GM15510 (cell line): ENCODE measurements around the gene TRAPPC11.

Experiments
- POLR2A ChIP-seq: IDR thresholded peaks from 3 replicates; pipeline ENCODE4 v1.6.1; 2011; ENCODE audit warnings: borderline replicate concordance; ENCODE audit not compliant: insufficient read length; ENCODE audit errors: extremely low read depth

The TRAPPC11 gene

DNA sequence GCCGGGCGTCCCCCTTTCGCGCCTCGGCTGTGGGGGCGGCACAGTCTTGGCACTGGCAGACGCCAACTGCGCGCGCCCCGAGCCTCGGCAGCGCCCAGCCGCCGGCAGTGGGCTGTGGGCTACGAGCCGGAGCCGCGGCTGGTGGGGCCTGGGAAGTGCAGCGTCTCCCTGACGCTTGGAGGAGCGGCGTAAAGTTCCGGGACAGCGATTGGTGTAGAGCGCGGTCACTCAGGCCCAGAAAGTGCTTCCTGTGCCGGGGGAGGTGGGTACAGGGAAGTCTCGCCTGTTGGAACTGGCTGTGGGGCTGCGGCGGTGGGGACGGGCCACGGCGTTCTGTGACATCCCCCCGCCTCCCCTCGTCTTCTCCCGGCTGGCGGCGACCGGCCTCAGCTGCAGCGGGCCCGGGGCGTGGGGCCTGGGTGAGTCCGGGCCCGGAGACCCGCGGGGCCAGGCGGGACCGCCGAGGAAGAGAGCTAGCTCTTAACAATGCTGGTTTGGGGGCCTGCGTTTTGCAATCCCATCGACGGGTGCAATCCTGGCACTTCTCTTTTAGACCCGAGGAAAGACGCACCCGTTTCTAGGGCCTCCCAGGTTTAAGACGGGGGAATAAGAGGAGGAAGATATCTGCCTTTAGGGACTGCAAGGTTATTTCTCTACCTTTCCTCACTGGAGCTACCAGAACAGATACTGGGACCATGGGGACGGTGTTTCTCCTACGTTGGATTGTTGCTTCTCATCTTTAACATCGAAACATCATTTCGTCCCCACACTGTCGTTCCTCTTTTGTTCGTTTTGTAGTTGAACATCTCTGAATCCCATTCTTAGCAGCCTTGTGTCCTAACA, at the start of gene TRAPPC11, which contains the start of gene RWDD4:
TRAPPC11 (plus strand) TSS at position 265 of the 843 bp plus-strand sequence. CDS start 4,575 bp downstream, outside the sequence.
RWDD4 (minus strand) TSS at position 157 of the 843 bp plus-strand sequence. CDS start 233 bp downstream, outside the sequence.
- TF ChIP-seq POLR2A: peak; percentile 55

- no peak for TF ChIP-seq POLR2A
Measured at GRCh38 chr4:183610033-183610432, 49.1 kb upstream of the TRAPPC11 start.

- TF ChIP-seq POLR2A: no peak
Measured at GRCh38 chr4:183610613-183611012, 48.5 kb upstream of the TRAPPC11 start.

- TF ChIP-seq POLR2A: no peak
Measured at GRCh38 chr4:183611210-183611830, 47.8 kb upstream of the TRAPPC11 start.

GRCh38 chr4:183612329-183613250, 46.5 kb upstream of the TRAPPC11 start:
- TF ChIP-seq POLR2A: no peak

DNA sequence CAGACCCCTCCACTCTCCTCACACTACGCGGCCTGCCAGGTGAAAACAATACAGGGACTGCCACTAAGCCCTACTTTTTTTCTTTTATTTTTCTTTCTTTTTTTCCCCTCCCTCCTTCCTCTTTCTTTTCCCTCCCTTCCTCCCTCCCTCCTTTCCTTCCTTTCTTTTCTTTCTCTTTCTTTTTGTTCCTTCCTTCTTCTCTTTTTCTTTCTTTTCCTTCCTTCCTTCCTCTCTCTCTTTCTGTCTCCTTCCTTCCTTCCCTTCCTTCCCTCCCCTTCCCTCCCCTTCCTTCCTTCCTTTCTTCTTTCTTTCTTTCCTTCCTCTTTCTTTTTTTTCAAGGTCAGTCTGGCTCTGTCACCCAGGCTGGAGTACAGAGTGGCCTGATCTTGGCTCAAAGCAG, 42.0 kb upstream of the TRAPPC11 start:
- TF ChIP-seq POLR2A: no peak

DNA sequence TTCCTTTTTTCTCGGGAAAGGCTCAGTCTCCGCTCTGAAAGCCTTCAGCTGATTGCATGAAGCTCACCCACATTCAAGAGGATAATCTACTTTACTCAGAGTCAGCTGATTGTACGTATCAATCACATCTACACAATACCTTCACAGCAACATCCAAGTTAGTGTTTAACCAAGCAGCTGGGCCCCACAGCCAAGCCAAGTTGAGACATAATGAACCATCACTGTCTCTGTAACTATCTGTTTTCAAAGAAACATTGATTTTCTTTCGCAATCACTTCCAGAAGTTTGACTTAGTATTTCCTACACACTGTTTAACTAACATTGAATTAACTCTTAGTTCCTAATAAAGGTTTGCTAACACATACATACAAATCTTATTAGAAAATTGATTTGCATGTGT, 40.4 kb upstream of the TRAPPC11 start:
- TF ChIP-seq POLR2A: no peak

GRCh38 chr4:183620421-183620820, 38.7 kb upstream of the TRAPPC11 start:
- no peak for TF ChIP-seq POLR2A

- no peak for TF ChIP-seq POLR2A
Measured at GRCh38 chr4:183621875-183622274, 37.2 kb upstream of the TRAPPC11 start.

- no peak for TF ChIP-seq POLR2A
Measured at GRCh38 chr4:183624548-183624947, 34.5 kb upstream of the TRAPPC11 start.

- no peak for TF ChIP-seq POLR2A
Measured at GRCh38 chr4:183626168-183626567, 32.9 kb upstream of the TRAPPC11 start.

DNA sequence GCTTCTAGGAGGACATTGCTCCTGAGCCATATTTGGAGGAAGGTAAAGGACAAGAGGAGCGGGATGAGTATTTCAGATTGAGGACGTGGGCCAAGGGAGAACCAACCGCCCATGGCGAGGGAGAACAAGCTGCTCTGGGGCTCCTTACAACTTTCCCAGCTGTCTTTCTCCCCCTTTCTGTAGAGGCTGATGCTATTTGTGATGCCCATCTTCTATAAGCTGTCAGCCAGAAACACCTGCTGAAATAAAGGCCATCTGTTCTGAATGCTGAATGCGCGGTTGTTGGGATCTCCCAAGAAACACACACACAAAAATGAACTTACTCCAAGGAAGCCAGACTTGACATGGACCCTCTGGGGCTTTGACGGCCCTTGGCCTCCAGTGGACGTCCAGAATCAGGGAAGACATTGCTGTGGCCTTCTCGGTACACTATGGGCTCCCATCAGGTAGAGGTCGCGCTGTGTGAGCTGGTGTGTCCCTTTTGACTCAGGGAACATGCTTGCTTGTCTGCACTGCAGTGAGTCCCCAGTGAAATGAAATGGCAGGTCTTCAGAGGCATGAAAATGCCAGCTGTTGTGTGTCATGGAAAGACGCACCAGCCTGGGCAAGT, 31.0 kb upstream of the TRAPPC11 start:
- TF ChIP-seq POLR2A: no peak

- TF ChIP-seq POLR2A: no peak
Measured at GRCh38 chr4:183631577-183632198, 27.4 kb upstream of the TRAPPC11 start.

DNA sequence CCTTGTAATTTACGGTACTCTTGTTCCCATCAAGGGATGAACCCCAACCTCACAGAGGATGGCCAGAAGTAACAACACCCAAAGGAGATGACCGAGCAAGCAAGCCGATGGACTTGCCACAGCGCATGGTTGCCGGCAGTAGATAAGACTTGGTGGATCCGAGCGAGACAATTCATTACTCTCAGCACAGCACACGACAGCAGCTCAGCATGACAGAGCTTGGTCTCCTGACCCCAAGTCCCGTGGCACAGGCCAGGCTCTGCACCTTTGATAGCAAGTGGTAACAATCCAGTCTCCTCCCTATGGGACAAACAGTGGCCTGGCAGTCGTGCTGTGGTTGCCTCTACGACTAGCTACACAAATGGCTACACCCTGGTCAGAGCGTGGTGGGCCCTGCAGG, 26.4 kb upstream of the TRAPPC11 start:
- TF ChIP-seq POLR2A: no peak
